SK-N-MC (cell line): ENCODE data around the gene RTN1.

Experiments used
- EZH2 ChIP-seq: fragments of 200-600 bp; sonication (generic); IDR thresholded peaks from one replicate; pipeline ENCODE4 v1.6.1; 2017; ENCODE audit warnings: antibody characterized with exemption
- POLR2AphosphoS5 ChIP-seq: IDR thresholded peaks from 2 replicates; pipeline ENCODE4 v1.6.1; 2012; ENCODE audit warnings: mild to moderate bottlenecking, low read depth, low read length, borderline replicate concordance

DNA sequence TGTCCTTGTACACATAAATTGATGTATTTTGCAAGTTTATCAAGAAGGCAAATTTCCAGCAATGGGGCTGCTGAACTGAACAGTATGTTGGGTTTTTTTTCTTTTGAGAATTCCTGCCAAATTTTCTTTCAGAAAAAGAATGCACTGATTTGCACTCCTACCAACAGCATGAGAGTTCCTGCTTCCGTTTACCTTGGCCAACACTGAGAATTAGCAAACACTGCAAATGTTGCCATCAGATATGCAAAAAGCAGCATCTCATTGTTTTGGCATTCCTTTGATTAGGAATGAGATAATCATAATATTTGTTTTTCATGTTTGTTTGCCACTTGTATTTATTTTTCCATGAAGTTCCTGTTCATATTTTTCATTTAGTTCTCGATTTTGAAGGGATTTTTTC lies 82.4 kb downstream of the RTN1 start:
- TF ChIP-seq EZH2 (no peak), POLR2AphosphoS5 (no peak)
